Measurements from ENCODE around the gene BCL6.
"Not testable (repeated sequence)": the region's sequence is repeated elsewhere in the genome, so short reads cannot be mapped to it uniquely, and the experiment has no call there.

Gene BCL6

DNA sequence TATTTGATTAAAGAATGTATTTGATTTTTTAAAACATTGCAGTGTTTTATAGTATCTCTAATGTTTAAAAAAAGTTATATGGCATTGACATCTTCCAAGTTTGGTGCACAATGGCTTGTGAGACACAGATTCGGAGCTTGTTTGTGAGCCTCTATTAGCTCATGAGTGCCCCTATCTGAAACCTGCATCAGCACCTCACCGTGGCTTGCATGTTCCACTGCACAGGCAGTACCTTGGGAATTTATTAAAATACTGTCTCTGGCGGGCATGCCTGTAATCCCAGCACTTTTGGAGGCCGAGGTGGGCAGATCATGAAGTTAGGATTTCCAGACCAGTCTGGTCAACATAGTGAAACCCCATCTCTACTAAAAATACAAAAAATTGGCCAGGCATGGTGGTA, 36.1 kb downstream of the BCL6 start:
- DNase-seq: no peak

DNA sequence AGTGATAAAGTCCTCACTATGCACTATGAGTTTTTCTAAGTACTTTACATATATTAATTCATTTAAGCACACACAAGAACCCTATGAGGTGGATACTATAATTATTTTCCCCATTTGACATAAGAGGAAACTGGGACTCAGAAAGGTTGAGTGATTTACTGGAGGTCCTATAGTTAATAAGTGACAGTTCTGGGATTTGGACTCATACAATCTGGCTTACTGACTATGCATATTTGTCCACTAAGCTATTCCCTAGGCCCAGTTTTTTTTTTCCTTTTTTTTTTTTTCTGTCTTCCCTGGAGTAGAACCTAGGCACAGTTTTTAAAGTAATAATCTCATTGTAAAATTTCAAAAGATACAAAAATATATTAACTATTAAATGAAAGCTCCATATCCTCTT, 36.6 kb downstream of the BCL6 start:
- DNase-seq: no peak

DNA sequence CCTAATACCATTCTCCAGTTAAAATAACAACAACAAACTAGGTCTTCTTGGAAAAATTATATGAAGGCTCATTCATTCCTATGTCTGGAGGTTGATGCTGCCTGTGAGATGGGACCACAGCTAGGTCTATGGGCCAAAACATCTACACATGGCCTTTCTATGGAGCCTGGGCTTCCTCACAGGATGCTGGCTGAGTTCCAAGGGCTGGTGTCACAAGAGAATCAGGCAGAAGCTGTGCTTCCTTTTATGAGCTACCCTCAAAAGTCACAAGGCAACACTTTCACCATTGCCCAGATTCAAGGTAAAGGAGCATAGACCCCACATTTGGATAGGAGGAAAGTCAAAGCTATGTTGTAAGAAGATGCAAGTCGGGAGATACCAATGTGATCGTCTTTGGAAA, 38.3 kb downstream of the BCL6 start:
- no peak for DNase-seq

DNA sequence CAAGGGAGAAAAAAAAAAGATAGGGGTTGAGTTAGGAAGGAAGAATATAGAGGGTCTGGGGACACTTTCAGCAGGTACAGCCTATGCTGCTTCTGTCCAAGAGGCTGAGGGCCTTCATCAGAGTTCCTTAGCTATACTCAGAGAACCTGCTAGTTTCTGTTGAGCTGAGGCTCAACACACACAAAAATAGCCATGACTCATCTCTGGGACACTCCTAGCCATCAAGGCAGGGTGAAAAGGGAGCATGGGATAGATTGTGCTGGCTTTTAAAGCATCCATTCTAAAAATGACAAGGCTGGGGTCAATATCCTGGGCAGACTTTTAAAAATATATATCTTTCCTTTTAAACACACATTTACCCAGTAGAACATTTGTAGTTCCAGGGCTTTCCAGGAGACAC, 40.1 kb downstream of the BCL6 start:
- DNase-seq: no peak

DNA sequence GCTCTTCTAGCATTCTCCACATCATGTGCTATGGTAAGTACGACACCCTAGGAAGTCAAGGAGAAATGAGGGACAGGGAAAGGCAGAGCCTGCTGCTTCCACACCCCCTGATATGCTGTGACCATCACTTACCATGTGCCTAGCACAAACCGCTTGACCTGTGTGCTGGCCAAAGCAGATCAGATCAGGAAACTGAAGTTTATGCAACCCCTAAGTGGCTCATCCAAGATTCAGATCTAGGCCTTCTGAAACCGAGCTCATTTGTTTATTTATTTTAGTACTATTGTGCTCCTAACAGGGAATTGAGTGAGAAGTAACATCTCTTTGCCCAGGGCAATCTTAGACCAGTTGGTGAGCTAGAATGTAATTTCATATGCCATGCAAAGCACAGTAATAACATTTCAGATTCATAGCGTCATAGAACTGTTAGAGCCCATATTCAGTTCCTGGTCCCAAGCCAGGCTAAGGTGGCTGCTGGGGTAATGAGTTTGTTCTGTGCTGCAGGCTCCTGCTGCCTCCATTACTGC, 42.7 kb downstream of the BCL6 start, which contains the start of gene RTP2:
TSS of gene RTP2 (minus strand) at position 51 of the 527 bp plus-strand sequence. CDS start 429 bp downstream, outside the sequence.
- DNase-seq: no peak

DNA sequence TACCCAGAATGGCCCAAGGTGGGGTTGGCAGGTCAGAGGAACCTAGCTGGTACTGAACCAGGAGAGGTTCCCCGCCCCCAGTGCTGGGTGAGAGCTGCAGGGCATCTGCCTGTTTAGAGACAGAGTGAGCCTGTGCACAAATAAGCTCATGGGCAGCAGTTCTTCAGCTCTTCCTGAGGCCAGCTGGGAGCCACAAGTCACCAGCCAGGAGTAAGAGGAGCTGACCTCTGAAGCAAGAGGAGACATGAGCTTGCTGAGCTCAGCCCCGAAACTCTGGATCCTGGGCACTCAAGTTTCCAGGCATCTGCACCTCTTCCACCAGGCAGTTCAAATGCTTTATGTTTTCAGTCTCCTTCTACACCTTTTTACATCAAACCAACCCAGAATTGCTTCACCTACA, 45.0 kb downstream of the BCL6 start:
- no peak for DNase-seq

DNA sequence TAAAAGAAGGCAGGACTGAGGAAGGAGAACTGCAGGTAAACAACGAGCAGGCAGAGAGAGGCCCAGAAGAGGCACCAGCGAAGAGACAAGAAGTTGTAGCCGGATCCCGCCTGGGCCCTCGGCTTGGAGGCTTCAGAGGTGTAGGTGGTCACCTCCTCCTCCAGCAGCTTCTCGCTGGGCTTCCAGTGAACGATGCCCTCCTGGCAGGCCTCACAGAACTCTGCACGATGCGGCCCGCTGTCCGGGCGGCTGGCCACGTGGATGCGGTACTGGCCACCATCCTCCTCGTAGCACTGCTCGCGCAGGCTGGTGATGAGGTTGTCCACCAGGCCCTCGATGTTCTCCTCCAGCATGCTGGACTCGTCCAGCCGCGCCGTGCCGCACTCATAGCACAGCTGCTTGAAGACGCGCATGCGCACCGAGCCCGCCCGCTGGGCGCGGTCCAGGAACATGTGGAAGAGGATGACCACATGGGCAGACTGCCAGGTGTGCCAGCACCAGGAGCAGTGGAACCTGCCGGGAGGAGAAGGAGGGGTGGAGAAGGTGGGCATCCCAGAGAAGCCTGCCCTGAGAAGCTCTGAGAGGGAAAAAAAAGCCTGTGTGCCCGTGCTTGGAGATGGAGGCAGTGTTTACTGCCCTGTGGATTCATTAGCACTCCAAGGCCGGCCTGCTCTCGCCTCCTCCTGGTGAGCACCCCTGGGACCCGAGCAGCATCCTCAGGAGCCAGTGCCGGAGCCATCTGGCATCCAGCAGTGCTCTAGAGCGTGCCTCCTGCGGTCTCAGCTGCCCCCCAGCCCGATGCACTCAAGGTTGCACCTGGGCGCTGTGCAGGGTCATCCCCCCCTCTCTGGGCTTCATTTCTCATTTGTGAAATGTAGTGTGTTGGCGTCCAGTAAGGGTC, 46.5 kb downstream of the BCL6 start:
- no peak for DNase-seq

DNA sequence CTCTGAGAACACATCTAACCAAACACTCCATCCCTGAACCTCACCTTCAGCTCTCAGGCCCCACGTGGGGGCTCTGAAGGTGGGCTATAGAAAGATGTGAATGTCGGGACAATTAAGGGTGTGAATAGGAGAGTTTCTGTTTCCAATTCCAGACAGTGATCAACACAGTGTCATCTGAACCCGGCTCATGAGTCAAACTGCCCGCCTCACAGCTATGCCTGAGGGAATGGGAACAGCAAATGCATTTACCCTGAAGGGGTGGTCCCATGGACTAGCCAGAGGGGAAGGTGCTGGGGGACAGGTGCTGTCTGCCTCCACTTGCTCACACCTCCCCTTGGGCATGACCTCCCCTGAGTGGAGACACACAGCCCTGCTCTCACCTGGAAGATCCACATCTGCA, 49.2 kb downstream of the BCL6 start:
- no peak for DNase-seq

DNA sequence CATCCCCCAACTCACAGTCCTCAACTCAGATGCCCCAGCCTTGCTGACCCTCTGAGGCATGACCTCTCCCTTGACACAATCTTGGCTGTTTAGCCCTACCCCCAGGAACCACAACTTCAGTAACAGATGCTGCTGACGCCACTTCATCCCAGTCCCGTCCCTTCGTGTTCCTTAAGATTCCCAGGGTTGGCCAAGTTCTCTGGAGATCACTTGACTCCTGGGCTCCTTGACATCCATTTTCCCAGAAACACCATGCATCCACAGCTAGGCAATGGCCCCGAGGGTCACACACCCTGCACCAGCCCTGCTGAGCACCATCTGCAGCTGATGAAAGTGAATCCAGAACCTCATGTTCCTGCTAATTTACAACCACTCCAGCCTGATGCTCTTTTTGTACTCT, 49.8 kb downstream of the BCL6 start:
- no peak for DNase-seq

DNA sequence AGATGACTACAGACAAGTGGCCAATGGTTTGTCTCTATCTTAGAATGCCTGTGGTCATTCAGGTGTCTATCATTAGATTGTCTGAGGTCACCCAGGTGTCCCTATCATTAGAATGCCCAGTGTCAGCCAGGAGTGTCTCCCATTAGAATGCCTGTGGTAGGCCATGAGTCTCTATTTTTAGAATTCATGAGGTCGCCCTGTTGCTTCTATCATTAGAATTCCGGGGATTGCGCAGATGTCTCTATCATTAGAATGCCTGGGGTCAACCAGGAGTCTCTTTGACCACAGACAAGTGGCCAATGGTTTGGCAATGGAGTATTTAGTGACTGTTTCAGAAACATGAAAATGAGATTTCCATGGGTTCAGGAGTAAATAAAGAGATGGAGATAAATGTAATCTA, 50.5 kb downstream of the BCL6 start:
- DNase-seq: no peak

DNA sequence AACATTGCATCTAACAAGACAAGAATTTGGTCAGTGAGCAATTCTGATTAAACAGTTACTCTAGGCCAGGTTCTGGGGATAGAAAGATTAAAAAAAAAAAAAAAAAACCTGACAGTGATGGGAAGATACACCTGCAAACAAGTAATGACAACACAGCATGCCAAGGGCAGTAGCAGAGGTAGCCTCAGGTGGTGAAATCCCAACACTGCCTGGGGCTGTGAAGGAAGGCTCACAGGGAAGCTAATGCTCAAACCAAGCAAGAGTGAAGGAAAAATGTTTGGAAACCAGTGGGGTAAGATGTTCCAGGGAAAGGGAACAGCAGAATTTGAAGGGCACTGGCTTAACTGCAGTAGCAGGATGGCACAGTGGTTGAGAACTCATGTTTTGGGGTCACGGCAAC, 51.8 kb downstream of the BCL6 start:
- no peak for DNase-seq

DNA sequence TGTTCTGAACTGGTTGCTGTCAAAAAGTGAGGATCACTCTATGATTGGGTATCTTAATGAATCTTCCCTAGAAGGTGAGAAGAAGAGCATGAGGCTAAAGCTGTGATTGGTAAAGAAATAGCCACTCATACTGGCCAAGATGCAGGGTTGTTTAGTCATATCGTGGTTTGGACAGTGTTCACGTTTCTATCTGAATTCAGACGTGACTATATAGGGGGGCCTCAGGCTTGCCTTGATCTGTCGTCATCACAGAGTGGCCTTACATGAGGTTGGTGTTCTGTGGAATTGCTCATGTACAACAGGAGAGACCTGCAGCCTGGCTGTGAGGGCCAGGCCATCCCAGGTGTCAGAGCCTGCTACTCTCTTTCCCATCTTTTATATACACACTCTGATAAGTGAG, 55.3 kb downstream of the BCL6 start:
- DNase-seq: no peak

DNA sequence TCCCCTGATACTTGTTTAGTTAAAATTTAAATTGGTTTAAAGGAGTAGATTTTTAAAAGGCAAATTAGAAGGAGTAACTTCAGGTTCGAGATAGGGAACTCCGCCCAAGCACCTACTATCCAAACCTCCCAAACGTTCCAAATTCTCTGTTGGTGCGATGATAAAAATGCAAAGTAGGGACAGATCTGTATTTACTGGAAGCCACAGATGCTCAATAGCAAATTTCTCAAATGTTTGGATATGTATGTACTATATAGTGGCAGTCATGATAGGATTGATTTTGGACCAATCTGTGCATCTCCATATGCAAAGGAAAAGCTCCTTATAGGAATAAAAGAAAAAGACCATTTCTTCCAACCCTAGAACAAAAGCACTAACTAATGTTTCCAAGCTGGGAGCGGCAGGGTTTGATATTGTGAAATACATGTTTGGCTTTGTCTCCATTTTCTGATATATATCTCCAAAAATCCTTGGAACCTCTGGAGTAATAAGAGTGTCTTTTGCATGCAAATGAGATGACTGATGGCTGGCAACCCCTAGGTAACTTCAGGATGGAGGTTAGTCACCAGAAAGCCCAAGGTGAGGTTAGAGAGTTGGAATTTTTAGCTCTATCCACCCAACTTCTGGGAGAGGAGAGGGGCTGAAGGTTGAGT, 58.5 kb downstream of the BCL6 start:
- DNase-seq: no peak

DNA sequence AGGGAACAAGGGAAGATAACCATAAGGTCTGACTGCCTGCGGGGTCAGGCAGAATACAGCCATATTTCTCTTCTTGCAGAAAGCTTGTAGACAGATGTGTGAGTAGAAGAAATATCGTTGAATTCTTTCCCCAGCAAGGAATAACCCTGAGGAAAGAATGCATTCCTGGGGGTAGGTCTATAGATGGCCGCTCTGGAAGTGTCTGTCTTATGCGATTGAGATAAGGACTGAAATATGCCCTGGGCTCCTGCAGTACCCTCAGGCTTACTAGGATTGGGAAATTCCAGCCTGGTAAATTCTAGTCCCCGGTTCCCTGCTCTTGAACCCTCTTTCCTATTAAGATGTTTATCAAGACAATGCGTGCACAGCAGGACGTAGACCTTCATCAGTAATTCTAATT, 59.3 kb downstream of the BCL6 start:
- no peak for DNase-seq

DNA sequence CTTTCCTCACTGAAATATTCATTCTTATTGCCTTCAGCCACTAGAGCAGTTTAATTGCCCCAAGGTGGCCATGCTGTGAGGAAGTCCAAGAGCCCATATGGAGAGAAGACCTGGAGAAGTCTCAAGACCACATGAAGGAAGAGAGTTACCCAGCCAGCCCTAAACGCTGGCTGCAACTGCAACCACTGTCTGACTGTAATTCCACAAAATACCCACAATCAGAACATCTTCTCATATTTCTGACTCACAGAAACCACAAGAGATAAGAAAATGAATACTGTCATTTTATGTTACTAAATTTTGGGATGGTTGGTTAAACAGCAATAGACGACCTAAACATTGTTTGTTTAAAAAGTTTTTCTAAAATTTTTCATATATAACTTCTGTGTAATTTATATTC, 60.4 kb downstream of the BCL6 start:
- no peak for DNase-seq

DNA sequence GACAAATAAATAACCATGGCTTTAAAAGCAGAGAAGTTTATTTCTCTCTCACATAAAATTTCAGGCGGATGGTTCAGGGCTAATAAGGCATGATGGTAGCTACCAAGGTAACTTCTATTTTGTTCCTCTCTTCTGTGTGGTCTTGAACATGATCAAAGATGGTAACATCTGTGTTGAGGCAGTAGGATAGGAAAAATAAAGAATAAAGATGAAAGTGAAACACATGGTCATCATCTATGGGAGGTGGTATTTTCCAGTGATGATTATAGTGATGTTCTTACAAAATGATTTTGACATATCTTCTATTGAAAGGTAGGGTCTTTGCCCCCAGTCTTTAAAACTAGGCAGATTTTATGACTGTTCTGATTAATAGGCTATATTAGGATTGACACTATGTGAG, 60.8 kb downstream of the BCL6 start:
- DNase-seq: no peak

DNA sequence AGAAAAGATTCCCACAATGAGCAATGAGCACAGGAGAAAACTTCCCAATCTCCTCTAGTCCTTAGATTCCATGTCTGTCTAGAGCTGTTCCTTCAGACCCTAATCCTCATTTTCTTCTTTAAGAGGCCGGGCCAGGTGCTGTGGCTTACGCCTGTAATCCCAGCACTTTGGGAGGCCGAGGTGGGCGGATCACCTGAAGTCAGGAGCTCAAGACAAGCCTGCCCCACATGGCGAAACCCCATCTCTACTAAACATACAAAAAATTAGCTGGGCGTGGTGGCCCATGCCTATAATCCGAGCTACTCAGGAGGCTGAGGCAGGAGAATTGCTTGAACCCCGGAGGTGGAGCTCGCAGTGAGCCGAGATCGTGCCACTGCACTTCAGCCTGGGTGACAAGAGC, 63.5 kb downstream of the BCL6 start:
- DNase-seq: not testable (repeated sequence)

DNA sequence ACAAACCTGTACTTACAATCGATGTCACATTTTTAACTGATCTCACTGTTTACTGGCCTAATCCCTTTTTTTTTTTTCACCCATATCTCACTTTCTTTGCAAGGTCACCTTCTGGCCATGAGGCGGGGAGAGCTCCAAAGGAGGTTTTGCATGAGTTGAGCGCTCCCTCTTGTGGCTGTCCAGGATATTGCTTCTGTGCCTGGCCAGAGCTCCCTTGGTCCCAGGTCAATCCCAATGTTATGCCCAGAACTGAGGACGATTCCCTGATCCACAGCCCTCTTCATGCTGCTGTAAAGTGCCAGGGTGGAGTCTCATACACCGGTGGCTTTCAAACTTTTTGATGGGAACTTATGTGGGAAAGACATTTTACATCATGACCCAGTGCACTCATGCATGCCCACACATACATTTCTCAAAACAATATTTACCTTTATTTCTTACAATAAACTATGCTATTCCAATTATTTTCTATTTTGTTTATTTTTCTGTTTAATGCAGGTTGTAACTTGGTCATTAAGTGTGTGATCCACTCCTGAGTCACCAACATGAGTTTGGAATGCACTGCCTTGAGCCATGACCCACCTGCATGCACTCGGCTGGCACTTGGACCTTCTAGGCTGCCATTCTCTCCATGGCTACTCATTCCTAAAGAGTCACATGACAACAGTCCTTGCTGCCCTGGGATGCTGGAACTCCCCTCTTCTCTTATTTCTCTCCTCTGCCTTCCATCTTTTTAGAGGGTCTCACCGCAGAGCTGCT, 65.5 kb downstream of the BCL6 start:
- DNase-seq: peak; percentile 72

DNA sequence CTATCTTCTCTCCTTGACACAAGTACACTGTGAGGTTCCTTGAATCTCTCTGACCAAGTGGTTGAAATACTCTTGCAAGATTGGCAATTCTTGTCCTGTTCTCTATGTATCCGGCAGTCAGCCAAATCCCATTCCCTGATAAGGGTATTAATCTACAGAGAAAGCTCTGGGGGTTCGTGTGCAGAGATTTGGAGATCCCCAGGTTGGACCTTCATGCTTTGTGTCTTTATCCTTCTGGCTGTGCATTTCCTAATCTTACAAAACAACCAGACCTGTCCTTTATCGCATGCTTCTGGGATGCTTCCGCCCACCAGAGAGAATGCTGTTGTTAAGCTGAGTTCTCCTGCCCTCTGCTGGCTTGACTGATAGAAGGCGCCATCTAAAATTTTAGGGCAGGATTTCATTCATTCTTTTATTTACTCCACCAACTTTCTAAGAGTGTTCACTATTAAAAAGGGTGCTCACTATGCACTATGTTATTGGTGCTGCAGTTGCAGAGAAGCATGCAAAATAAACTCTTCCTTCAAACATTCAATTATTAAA, 66.5 kb downstream of the BCL6 start:
- peak; percentile 68 for DNase-seq

DNA sequence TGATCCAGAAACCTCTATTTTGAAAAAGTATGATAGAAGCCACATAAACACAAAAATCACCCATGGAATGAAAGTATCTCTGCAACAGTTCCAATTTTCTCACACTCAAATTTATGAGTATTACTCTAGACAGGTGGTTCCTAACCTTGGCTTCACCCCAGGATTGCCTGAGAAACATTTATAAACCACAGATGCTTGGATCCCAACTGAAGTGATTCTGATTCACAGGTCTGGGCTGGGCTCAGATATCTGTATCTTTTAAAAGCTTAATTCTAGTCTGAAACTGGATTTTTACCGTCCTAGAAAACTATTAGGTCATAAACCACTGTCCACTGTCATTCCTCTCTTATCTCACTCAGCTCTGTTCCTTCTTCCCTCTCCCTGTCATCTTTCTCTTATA, 67.7 kb downstream of the BCL6 start:
- DNase-seq: no peak

DNA sequence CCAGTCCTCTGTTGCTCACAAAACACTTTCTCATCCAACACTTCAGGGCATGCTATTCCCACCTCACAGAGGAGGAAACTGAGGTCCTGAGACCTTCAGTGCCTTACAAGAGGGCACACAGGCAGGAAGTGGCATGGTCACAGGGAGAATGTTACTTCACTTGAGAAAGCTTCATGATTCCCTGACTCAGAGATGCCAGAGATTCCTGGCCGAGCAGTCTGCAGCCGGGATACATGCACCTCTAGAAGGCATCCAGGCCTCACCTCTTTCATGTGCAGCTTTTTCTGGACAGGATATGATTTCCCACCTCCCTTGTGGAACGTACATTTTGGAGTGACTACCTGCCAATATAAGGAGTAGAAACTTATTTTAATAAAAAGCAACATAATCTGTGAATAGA, 72.3 kb downstream of the BCL6 start:
- no peak for DNase-seq

All from hematopoietic multipotent progenitor cell treated with erythropoietin and hydrocortisone succinate and interleukin-3 and kit ligand, for 8 days (in vitro differentiated cells).